ENCODE results near the gene NCOA7.
"Not testable (repeated sequence)": the region's sequence is repeated elsewhere in the genome, so short reads cannot be mapped to it uniquely, and the experiment has no call there.

The NCOA7 gene

DNA sequence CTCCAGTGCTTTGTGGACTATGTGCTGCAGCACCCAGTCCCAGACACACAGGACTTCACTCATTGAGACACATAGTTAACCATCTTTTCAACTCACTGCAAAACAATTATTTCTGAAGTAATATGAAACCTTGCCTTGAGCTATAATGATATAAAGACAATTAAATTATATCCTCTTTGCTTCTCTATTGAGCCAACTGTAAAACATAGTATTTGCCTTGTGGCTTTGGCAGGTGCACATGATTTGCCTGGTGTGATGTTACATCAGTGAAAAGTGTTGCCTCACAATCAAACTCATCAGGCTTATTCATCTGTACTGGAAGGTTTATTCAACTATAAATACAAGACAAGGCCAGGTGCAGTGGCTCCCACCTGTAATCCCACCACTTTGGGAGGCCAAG lies 80.6 kb downstream of the NCOA7 start:
- no peak for DNase-seq (ENCODE audit: low read depth)

DNA sequence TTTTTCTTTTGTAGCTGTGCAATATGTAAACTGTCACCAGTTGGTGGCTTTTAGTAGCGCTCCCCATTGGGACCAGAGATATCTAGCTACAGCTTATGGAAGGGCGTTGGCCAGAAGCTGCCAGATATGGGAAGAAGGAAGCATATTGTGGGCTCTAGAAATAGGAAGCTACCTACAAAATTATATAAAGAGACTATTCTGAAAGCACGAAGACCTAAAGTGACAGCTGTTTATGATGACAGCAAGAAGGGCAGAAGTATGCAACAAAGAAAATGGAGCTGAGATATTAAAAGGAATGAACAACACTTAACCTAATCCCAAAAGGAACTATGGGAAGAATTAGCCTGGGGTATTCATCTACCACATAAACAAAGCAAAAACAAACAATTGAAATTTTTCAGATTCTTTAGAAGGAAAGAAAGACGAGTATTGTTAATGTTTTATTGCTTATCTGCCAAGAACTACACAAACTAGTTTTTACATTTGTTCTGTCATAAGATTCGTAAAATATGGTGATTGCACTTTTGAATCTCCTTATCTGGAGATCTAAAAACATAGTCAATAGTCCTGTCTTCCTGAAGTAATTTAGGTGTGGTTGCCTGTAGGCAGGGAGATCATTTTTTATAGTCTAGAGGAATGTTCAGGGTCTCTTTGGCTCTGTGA lies 81.6 kb downstream of the NCOA7 start:
- peak; percentile 24 for DNase-seq (ENCODE audit: low read depth)

DNA sequence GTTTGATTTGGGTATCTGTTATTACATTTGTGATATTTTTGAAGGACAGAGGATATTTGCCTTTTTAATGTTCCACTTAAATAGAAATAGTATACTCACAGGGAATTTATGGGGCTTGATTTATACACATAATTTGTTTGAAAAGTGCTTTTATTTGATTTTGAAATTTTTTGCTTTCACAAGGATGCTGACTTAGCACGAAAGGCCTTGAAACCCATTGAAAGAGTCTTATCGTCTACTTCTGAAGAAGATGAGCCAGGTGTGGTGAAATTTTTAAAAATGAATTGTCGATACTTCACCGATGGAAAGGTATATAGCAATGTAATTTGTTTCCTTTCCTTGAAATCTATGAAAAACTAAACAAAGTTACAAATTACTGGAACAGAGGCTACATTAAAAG lies 91.5 kb downstream of the NCOA7 start:
- DNase-seq (ENCODE audit: low read depth) = no peak

DNA sequence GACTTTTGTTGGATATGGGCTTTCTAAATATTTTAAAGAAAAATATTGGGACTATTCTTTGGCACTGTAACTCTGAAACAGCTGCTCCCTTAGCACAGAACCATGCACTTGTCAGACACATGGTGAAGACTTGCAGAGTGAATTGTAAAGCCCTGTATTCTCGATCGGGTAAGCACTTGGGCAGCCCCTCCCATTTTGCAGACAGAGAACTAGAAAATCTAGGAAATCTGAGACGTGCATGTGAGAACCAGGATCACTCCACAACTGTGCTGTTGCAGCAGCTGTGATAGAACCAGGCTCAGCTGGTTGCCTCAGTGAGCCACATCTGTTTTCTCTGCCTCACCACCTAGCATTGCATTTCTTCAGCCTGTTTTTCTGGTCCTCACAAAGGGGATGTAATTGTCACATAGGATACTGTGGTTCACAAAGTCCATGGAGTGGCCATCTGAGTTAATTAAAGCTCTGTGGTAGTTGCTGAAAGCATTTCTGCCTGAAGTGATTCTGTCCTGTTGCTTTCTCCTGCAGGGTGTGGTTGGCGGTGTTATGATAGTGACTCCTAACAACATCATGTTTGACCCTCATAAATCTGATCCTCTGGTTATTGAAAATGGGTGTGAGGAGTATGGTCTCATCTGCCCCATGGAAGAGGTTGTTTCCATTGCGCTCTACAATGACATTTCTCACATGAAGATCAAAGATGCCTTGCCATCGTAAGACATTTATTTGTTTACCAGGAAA lies 94.0 kb downstream of the NCOA7 start:
- DNase-seq (ENCODE audit: low read depth) = no peak

DNA sequence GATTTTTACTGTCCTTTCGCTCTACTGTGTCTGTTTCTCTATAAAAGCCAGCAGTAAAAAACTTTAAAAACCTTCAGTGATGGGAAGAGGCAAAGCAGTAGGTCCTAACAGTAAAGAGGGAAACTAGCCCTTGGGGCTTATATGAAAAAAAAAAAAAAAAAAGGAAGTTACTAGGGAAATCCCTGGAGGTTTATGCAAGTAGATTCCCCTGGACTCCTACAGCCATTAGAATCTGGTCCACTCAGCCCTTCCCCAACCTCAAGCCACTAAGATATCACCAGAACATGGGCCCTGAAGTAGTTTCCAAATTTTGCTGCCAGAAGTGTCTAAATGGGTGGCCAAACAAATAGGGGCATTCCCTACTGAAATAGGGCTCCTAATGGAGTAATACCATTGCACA lies 95.3 kb downstream of the NCOA7 start:
- no peak for DNase-seq (ENCODE audit: low read depth)

DNA sequence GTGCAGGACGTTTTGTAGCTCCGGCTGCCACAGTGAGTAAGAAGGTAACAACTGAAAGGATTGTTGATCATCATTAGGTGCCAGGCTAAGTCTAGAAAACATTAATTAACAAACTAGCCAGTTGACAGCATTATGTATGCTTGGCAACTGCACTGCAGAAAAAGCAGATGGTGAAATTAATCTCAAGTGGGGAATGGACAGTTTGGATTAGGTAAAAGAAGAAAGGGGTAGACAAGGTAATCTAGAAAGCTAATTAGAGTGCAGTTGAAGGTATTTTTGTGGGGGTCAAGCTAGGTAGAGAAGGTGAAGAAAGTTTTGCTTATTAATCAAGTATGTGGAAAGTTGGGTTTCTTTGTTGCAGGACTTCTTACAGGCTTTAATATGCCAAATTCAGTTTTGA lies 96.2 kb downstream of the NCOA7 start:
- no peak for DNase-seq (ENCODE audit: low read depth)

DNA sequence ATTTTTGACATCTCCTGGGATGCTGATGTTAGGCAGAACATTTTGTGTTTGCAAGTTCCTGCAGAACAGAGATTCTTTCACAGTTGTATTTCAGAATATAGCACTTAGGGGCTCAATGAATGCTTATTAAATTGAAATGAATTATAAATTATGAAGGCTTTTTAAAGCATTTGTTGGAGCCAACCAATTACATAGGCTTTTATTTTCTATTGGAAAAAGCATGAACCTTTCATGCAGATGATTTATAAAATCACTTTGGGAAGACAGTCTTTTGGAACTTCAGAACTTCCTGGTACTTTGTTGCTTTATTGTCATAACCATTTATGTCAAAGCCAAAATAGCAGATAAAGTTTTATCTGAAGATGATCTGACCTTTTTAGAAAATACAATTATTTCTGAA lies 96.6 kb downstream of the NCOA7 start:
- DNase-seq (ENCODE audit: low read depth) = no peak

DNA sequence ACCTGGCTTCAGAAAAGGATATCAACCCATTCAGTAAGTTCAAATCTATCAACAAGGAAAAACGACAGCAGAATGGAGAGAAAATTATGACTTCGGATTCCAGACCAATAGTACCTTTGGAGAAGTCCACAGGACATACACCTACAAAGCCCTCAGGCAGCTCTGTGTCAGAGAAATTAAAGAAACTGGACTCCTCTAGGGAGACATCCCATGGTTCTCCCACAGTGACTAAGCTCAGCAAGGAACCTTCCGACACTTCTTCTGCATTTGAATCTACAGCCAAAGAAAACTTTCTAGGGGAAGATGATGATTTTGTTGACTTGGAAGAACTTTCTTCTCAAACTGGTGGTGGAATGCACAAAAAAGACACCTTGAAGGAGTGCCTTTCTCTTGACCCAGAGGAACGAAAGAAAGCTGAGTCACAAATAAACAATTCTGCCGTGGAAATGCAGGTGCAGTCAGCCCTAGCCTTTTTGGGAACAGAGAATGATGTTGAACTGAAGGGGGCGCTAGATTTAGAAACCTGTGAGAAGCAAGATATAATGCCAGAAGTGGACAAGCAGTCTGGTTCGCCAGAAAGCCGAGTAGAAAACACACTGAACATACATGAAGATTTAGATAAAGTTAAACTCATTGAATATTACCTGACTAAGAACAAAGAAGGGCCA lies 98.4 kb downstream of the NCOA7 start:
- peak; percentile 5 for DNase-seq (ENCODE audit: low read depth)

DNA sequence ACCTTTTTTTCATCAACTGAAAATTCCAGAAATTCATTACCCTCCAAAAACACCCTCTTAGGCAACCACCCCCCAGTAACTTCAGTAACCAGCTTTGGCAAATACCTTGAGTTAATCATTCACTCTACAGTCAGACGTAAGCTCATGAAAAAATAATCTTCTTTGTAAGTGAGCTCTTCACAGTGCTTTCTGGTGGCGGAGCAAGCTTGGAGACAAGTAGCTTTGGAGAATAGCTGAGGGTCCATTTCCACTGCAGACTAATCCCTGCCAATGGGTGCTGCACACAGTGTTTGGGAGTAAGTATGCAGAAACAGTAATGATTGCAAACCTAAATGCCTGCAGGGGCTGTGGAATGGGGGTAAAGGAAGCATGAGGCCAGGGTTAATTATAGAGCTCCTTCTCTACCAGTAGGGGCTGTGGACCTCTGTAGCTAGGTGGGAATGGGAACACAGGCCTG lies 109.0 kb downstream of the NCOA7 start:
- DNase-seq (ENCODE audit: low read depth) = no peak

DNA sequence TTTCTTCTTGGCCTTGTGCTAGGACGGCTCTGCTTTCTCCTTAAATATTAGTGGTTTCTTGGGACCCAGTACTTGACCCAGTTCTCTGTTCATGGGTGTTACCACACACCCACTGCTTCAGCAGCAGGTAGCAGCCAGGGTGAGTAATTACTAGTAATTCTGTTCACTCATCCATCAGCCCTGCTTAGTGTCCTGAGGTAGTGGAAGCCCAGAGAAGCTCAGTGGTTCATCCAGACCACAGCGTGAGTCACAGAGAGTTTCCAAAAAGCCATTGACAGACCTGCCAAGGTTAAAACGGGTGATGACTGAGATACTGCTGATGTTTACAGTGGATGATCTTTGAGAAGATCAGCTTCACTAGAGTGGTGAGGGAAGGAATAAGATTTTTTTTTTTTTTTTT lies 114.1 kb downstream of the NCOA7 start:
- no peak for DNase-seq (ENCODE audit: low read depth)

DNA sequence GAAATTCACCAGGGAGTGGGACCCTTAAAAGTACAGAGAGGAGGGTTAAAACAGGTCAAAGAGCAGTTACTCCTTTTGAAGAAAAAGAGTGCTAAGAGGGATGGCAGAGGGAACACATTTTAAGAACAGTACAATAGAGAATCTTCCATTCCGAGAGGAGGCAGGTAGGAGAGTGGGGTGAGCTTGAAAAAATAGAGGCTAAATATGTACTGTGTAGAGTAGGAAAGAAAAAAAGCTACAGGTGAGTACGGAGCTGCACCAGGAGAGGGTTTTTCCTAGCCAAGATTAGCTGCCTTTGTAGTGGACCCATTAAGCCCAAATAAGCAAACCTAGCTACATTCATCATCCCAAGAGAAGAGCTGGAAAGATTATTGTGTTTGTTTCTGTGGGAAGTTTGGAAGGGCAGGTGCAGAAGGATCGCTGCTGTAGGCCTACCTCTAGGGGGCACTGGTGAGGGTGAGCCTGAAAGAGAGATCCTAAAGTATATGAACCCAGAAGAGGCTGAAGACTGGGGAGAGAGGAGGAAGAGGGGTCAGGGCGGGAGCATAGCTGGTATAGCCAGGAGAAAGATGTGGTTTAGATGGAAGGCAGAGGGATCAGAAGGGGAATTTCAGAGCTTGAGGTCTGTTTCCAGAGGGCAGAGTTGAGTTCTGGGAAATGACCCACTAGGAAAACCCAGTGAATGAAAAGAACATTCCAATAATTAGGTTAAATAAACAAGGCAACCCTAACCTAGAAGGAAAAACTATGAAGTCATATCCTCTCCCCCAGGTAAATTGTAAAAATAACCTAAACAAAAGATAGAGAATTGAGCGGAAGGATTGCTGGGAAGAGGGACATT lies 115.6 kb downstream of the NCOA7 start:
- no peak for DNase-seq (ENCODE audit: low read depth)

DNA sequence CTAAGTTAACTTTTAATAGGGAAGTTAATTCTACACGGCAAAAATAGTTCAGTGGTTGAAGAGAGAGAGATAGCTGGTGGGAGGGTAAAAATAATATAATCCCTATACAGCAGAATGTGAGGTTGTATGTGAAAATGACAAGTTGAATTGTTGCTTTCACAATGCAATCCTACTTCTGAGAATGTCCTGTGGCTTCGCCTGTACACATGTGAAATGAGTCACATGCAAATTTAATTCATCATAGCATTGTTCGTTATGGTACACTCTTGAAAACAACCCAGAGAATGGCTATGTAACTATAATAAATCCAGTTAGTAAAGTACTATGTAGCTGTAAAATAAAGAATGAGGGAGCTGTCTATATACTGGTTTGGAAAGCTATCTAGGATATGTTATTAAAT lies 119.8 kb downstream of the NCOA7 start:
- DNase-seq (ENCODE audit: low read depth) = no peak

DNA sequence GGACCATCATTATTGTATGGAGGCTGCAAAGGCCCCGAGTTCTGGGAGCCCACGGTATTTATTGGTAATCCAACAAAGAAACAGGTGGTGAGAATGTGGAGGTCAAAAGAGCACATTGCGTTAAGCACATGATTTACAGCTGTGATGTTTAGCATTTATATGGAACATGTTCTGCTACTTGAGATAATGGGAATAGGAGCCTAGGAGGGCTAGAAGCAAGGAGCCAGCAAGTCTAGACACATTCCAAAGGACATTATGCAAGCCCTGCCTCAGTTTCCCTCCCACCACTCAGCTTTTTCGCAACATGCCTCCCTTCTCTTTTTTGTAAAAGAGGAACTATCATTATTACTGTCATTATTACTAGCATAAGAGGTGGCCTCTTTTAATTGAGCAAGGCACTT lies 120.3 kb downstream of the NCOA7 start:
- DNase-seq (ENCODE audit: low read depth) = not testable (repeated sequence)

DNA sequence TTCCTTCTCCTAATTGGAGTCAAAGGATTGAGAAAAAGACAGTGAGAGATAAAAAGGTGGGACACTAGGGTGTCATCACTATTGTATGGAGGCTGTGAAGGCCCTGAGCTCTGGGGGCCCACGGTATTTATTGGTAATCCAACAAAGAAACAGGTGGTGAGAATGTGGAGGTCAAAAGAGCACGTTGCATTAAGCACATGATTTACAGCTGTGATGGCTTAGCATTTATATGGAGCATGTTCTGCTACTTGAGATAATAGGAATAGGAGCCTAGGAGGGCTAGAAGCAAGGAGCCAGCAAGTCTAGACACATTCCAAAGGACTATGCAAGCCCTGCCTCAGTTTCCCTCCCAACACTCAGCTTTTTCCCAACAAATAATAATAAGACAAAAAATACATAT lies 121.7 kb downstream of the NCOA7 start:
- not testable (repeated sequence) for DNase-seq (ENCODE audit: low read depth)

DNA sequence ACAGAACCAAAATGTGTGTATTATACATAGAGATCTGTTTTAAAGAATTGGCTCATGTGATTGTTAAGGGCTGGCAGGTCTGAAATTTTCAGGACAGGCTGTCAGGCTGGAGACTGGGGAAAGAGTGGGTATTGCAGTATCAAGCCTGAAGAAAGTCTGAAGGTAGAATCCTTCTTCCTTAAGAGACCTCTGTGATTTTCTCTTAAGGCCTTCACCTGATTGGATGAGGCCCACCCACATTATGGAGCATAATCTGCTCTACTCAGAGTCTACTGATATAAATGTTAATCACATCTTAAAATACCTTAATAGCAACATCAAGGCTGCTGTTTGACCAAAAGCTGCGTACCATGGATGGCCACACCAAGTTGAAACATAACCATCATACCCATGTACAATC lies 122.4 kb downstream of the NCOA7 start:
- DNase-seq (ENCODE audit: low read depth) = no peak

DNA sequence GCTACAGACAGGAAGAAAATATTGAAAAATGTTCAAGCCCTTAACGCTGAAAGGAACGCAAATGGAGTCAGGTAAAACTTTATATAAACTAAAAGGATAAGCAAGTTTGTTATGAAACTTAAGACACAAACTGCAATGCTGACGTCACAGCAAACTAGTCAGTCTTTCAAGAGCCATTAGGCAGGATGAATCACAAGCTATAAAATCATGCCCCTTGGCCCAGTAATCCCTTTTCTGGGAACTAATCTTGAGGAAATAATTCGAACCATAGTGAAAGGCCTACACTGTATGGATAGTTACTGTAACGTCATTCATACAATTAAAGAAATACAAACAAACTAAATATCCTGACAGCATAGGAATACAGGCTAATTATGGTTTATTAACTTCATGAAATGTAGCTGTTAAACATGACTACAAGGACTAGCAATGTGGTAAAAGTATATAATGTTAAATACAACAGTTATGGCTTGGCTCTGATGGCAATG lies 123.1 kb downstream of the NCOA7 start:
- no peak for DNase-seq (ENCODE audit: low read depth)

DNA sequence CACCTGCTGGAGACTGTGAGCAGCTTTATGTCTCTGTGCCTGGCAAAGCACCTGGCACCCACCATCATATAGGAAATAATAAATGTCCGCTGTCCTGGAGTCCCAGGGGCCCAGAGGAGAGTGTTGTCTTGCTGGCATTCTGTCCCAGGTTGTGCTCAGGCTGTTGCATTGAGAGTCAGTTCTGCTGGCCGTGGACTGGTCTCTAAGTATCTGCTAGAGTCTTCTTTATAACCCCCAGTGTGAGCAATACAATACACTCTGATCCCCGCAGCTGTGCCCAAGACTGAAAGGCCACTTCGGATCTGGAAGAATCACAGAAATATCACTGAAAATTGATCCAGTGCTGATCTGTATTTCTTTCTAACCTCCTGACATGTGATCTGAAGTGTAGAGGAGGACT lies 127.5 kb downstream of the NCOA7 start:
- DNase-seq (ENCODE audit: low read depth) = no peak

DNA sequence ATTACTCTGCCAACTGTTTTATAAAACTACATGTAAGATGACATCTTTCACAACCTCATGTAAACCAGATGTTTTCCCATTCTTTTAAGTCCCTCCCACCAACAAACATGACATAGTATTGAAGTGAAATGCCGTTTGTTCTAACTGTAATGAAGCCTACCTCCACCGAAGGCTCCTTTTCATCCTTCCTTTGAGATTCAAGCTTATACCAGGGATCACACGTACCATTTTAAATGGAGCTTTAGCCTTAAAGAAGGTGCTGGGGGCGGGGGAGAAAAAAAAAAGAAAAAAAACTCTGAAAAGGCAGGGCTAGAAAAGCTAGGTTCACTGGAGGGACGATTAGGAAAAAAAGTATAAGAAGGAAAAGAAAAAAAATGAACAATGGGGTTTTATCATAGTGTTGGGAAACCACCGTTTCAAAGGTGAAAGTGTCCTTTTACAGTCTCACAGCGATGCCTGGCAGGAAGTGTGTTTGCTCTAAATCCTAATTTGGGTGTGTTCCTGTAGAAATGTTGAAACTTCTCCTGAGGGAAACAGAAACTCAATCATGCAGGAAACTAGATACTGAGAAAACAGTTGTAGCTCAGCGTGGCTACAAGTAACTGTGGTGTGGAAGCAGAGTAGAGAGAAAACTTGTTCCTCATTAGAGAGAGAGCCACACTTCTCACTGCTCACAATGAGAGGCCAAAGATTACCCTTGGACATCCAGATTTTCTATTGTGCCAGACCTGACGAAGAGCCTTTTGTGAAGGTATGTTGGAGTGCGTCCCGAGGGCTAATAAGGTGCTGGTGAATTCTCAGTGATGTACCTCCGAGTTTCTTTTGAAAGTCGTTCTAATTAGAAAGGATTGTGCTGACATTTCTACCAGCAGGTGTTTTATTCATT lies 128.2 kb downstream of the NCOA7 start:
- DNase-seq (ENCODE audit: low read depth) = no peak

DNA sequence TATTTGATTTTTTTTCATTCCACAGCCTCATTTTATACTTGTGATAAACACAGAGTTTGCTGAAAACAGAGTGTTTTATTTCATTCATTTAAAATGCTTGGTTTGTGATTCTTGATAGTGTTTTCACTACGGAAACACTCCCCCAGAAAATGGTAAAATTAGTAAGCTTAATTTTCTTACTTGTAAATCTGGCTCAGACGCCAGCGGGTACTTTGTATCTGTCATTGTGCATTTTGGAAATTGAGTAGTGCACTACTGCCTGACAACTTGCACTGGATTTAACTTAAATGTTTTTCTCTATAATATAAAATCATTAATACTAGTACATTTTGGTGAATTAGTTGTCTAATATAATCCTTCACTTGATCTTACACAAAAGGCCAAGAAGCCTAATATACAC lies 128.9 kb downstream of the NCOA7 start:
- DNase-seq (ENCODE audit: low read depth) = no peak

DNA sequence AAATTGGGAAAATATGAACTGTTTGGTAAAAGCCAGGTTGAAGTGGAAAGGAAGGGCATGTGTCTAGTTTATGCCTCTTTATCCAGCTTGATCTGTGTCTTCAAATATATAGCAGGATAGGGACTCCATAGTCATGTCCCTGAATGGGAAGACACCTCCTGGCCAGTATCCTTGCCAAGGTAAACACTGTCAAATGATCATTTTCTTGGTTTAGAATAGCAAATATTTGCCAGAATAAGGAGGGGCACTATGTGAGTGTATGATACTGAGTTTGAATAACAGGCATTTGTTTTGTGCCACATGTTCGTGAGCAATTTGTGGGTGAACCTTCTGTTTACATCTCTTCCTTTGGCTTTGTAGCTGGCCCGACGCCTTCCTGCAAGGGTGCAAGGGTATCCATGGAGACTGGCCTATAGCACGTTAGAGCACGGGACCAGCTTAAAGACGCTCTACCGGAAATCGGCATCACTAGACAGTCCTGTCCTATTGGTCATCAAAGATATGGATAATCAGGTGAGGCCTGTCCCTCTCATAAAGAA lies 131.6 kb downstream of the NCOA7 start:
- DNase-seq (ENCODE audit: low read depth) = no peak

DNA sequence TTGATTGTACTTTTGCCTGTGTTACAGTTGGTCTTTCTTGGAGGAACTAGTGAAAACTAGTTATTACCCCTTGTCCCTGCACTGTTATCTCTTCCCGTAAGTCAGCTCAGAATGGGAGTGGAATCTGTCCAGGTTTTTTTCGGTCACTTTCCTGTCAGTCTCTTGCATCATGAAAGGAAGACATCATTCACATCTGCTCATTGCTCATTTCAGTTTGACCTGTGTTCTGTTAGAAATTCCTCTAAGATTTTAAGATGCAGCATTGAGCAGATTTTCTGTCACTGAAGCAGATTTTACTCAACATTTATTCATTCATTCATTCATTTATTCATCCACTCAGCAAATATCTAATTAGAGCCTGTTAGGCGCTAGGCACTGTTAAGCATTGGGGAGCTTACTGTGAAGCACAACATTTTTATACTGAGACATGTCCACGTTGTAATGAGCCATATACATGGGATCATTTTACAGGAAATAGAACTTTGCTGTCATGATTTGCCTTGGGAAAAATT lies 132.7 kb downstream of the NCOA7 start:
- DNase-seq (ENCODE audit: low read depth) = no peak
